HG02623 (cell line): ENCODE results near the gene ZCCHC18.
A peak's percentile ranks its signal among the peaks of the same experiment; 100 is the strongest.
"Not testable (repeated sequence)": the region's sequence is repeated elsewhere in the genome, so short reads cannot be mapped to it uniquely, and the experiment has no call there.

ENCODE experiments used
- ATAC-seq: cut with Tn5 transposase; IDR thresholded peaks from one replicate; pipeline ENCODE4 v1.9.1; 2021; ENCODE audit warnings: moderate library complexity; ENCODE audit not compliant: unreplicated experiment

ZCCHC18 gene

GRCh38 chrX:104112326-104112951 is at the start of gene ZCCHC18:
TSS of gene ZCCHC18 (plus strand) at chrX:104112523. CDS start at chrX:104114112, 1,589 bp downstream.
- ATAC-seq, result peak; percentile 62

- not testable (repeated sequence) for ATAC-seq
Observed at GRCh38 chrX:104062636-104063035, 49.7 kb upstream of the ZCCHC18 start.

- ATAC-seq, result peak; percentile 98
Observed at GRCh38 chrX:104075778-104076445, 36.4 kb upstream of the ZCCHC18 start, which contains the start of gene TMSB15C. TSS of gene TMSB15C (minus strand) at chrX:104076236.

GRCh38 chrX:104077854-104078253 is 34.5 kb upstream of the ZCCHC18 start:
- not testable (repeated sequence) for ATAC-seq

GRCh38 chrX:104084063-104084462 is 28.3 kb upstream of the ZCCHC18 start:
- no peak for ATAC-seq

GRCh38 chrX:104084534-104085277 is 27.6 kb upstream of the ZCCHC18 start:
- no peak for ATAC-seq

GRCh38 chrX:104085477-104085876 is 26.8 kb upstream of the ZCCHC18 start:
- no peak for ATAC-seq

GRCh38 chrX:104085919-104086318 is 26.4 kb upstream of the ZCCHC18 start:
- no peak for ATAC-seq

- peak; percentile 64 for ATAC-seq
Observed at GRCh38 chrX:104098151-104098808, 14.0 kb upstream of the ZCCHC18 start.

- no peak for ATAC-seq
Observed at GRCh38 chrX:104098919-104099318, 13.4 kb upstream of the ZCCHC18 start.

GRCh38 chrX:104104676-104105075 is 7.6 kb upstream of the ZCCHC18 start:
- no peak for ATAC-seq

GRCh38 chrX:104105330-104106262 is 6.7 kb upstream of the ZCCHC18 start:
- ATAC-seq, result no peak

GRCh38 chrX:104108955-104109354 is 3.4 kb upstream of the ZCCHC18 start:
- ATAC-seq, result no peak

GRCh38 chrX:104110491-104111240 is 1.7 kb upstream of the ZCCHC18 start:
- not testable (repeated sequence) for ATAC-seq

- ATAC-seq, result peak; percentile 48
Observed at GRCh38 chrX:104113222-104113965, 1.1 kb downstream of the ZCCHC18 start.

GRCh38 chrX:104117759-104118158 is 5.4 kb downstream of the ZCCHC18 start:
- no peak for ATAC-seq

GRCh38 chrX:104118765-104119164 is 6.4 kb downstream of the ZCCHC18 start:
- ATAC-seq, result no peak

- ATAC-seq, result peak; percentile 45
Observed at GRCh38 chrX:104122829-104123228, 10.5 kb downstream of the ZCCHC18 start.

- no peak for ATAC-seq
Observed at GRCh38 chrX:104126856-104127255, 14.5 kb downstream of the ZCCHC18 start.
